C4-2B (cell line): ENCODE measurements around the gene TAB2.

ENCODE experiments used
- H3K27ac ChIP-seq: fragments of 450-650 bp; 2 replicates; pipeline ENCODE4 v1.5.1; 2017
- ZFX ChIP-seq: fragments of 450-650 bp; IDR thresholded peaks from 2 replicates; pipeline ENCODE4 v1.6.1; 2017
- TF ChIP-seq, protein P1 (sequence below): fragments of 450-650 bp; conservative IDR thresholded peaks from 2 replicates; pipeline ENCODE4 v1.5.1; 2017; ENCODE audit warnings: mild to moderate bottlenecking

Gene TAB2

DNA sequence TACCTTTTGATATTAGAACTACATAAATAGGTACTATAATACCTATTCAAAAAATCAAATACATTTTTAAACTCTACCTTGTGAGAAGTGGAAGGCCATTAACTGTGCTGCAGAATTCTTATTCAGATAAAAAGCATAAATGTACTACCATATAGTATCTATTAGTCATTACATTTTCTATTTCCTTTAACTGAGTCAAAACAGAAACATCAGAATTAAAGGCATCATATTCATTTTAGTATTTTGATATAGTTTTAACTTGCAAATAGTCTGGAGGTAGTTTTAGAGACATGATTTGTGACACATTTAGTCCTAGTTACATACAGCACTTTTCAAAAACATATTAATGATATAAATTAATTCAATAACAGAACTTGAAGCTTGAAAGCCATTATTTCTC, 39.9 kb upstream of the TAB2 start:
- TF ChIP-seq ZFX: no peak
- TF ChIP-seq, protein P1, sequence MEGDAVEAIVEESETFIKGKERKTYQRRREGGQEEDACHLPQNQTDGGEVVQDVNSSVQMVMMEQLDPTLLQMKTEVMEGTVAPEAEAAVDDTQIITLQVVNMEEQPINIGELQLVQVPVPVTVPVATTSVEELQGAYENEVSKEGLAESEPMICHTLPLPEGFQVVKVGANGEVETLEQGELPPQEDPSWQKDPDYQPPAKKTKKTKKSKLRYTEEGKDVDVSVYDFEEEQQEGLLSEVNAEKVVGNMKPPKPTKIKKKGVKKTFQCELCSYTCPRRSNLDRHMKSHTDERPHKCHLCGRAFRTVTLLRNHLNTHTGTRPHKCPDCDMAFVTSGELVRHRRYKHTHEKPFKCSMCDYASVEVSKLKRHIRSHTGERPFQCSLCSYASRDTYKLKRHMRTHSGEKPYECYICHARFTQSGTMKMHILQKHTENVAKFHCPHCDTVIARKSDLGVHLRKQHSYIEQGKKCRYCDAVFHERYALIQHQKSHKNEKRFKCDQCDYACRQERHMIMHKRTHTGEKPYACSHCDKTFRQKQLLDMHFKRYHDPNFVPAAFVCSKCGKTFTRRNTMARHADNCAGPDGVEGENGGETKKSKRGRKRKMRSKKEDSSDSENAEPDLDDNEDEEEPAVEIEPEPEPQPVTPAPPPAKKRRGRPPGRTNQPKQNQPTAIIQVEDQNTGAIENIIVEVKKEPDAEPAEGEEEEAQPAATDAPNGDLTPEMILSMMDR: no peak
- no peak overlapping the region for H3K27ac ChIP-seq

DNA sequence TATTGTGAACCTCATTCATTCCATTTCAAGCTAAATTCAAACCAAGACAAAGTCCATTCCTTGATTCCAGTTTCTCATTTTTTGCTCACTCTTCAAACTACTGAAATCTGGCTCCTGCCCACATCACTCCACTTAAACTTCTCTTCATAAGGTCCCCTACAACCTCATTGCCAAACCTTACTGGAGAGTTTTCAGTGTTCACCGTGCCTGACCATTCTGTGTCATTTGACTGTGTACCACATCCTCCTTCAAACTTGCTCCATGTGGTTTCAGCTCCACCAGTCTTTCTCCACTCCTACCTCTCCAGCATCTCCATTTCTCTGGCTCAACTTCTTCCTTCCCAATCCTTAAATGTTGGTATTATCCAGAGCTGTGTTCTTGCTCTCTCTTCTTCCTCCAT, 38.5 kb upstream of the TAB2 start:
- TF ChIP-seq, protein P1: no peak
- no peak for TF ChIP-seq ZFX
- no peak overlapping the region for H3K27ac ChIP-seq

DNA sequence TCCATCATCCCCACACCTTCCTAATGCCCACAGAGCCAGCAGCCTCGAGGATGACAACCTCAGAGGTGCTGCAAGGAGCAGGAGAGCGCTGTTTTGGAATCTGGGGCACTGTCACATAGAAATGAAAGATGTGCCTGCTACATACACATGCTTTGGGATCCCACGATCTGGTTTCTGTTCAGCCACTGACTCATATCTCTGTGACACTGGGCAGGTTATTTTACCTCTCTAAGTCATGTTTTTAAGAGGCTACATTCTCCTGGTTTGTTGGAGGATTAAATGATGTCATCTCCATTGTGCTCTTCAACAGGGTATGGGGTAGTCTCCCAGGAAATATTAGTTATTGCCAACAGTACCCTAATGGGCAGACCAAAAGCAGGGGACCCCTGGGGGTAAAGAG, 32.6 kb upstream of the TAB2 start:
- TF ChIP-seq, protein P1: no peak
- no peak for TF ChIP-seq ZFX
- H3K27ac ChIP-seq: no peak overlapping the region

DNA sequence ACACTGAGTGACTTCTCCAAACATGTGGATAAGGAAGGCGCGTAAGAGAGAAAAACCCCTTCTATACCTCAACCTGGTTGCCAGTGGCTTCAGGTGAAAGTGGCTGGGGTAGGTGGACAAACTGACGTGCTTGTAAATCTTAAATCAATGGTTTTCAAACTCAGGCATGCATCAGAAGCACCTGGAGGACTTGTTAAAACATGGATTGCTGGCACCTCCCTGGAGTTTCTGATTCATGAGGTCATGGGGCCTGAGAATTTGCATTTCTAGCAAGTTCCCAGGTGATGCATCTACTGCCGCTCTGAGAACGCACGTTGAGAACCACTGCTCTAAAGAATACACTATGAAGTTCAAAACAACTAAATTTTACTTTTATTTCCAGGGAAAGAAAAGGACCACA, 31.9 kb upstream of the TAB2 start:
- TF ChIP-seq ZFX: no peak
- TF ChIP-seq, protein P1: no peak
- no peak overlapping the region for H3K27ac ChIP-seq

DNA sequence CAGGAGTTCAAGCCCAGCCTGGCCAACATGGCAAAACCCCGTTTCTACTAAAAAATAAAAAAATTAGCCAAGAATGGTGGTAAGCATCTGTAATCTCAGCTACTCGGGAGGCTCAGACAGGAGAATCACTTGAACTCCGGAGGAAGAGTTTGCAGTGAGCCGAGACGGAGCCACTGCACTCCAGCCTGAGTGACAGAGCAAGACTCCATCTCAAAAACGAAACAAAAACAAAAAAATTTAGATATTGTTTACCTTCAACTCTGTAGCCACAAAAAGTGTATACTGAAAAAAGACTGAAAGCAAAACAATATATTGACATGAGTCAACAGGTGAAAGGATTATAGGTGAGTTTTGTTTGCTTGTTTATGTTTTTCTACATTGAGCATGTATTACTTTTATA, 30.6 kb upstream of the TAB2 start:
- no peak for TF ChIP-seq ZFX
- TF ChIP-seq, protein P1: no peak
- no peak overlapping the region for H3K27ac ChIP-seq

DNA sequence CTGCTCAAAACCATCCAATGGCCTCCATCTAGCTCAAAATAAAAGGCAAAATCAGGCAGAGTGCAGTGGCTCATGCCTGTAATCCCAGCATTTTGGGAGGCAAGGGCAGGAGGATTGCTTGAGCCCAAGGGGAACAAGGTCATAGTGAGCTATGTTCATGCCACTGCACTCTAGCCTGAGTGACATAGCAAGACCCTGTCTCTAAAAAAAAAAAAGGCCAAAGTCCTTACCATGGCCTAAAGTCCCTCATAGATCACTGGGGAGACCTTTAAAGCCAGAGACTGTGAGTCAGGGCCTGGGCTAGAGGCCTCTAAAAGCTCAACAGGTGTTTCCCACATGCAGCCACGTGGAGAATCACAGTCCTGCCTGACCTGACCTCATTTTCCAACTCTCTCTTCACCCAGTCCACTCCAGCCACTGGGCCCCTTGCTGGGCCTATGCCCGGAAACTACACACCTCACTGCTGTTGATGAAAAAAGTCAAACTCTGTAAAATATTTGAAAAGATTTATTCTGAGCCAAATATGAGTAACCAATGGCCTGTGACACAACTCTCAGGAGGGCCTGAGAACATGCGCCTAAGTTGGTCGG, 28.2 kb upstream of the TAB2 start:
- no peak for TF ChIP-seq ZFX
- TF ChIP-seq, protein P1: no peak
- no peak overlapping the region for H3K27ac ChIP-seq

DNA sequence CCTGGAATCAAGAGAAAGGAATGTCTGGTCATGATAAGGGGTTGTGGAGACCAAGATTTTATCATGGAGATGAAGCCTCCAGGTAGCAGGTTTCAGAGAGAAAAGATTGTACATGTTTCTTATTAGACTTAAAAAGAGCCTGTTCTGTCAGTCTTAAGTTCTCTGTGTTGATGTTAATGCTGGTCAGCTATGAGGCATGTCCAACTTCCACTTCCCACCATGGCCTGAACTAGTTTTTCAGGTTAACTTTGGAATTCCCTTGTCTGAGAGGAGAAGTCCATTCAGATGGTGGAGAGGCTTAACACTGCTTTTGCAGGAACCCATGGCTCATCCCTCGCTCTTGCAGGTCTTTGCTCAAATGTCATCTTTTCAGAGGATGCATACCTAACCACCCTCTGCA, 27.5 kb upstream of the TAB2 start:
- H3K27ac ChIP-seq: no peak overlapping the region
- TF ChIP-seq, protein P1: no peak
- TF ChIP-seq ZFX: no peak
